ENCODE measurements around the gene CDK14. TPM values are rescaled to one million over a fixed set of nuclear protein-coding genes. Genes with fewer than 3 reads are reported as not detected.

The CDK14 gene
- 117 and 131 TPM in 2 replicates for total RNA-seq
- long read RNA-seq, full-length matches to known transcripts = 26 of 88 reads
- long read RNA-seq, partial matches to known transcripts = 22 of 88 reads
- long read RNA-seq, other reads (novel, unspliced or antisense) = 40 of 88 reads

DNA sequence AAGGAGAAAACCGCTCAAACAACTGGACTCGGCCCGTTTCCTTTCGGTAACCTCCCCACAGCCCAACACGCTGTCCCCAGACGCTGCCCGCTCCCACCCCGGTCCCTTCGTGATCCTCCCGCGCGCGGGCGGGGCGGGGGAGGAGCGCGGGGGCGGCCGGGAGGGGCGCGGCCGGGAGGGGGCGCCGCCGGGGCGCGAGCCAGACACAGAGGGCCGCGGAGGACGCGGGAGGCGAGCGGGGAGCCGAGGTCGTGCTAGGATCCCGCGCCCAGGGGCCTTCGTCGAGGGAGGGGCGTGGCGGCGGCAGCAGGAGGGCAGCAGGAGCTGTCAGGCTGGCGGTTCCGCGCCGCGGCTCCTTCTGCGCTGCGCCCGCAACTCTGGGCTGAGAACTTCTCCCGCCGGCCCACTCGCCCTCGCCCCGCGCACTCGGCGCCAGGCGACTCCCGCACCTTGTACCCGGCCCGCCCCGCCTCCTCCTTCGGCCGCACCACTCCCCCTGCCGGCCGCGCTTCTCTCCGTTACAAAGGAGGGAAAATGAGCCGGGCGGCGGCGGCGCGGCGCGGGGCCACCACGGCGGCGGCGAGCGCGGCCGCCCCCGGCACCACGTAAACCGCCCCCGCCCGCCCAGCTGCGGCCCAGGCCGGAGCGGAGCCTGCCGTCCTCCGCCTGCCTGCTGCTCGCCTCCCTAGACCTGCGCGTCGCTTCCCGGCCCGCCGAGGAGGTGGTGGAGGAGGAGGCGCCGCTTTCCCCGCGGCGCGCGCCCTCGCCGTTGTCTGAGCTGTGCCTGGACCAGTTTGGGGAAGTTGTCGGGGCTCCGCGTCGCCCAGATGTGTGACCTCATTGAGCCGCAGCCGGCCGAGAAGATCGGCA, at the start of gene CDK14:
Gene CDK14 (plus strand): TSS at position 521 of the 870 bp plus-strand sequence. CDS start 307 bp downstream, at position 828.
- TF ChIP-seq, protein P1, sequence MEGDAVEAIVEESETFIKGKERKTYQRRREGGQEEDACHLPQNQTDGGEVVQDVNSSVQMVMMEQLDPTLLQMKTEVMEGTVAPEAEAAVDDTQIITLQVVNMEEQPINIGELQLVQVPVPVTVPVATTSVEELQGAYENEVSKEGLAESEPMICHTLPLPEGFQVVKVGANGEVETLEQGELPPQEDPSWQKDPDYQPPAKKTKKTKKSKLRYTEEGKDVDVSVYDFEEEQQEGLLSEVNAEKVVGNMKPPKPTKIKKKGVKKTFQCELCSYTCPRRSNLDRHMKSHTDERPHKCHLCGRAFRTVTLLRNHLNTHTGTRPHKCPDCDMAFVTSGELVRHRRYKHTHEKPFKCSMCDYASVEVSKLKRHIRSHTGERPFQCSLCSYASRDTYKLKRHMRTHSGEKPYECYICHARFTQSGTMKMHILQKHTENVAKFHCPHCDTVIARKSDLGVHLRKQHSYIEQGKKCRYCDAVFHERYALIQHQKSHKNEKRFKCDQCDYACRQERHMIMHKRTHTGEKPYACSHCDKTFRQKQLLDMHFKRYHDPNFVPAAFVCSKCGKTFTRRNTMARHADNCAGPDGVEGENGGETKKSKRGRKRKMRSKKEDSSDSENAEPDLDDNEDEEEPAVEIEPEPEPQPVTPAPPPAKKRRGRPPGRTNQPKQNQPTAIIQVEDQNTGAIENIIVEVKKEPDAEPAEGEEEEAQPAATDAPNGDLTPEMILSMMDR (IDR thresholded peaks at IDR 0.05) = peak; percentile 55
- Mint-ChIP-seq H3K36me3 (ENCODE audit: unreplicated experiment) (no peaks in the 10 kb centered on the region), H3K9me3 (ENCODE audit: unreplicated experiment) (no peaks in the 10 kb centered on the region), H3K4me3 (ENCODE audit: unreplicated experiment) (peak within 1 kb of the TSS; percentile 96), H3K27me3 (ENCODE audit: unreplicated experiment) (no peaks in the 10 kb centered on the region), H3K27ac (ENCODE audit: unreplicated experiment) (peak within 1 kb of the TSS; percentile 92), H3K4me1 (ENCODE audit: unreplicated experiment) (peaks cover 63% of the 10 kb centered on the region)
- DNase-seq (ENCODE audit: extremely low spot score, unreplicated experiment) = peak; percentile 91

DNA sequence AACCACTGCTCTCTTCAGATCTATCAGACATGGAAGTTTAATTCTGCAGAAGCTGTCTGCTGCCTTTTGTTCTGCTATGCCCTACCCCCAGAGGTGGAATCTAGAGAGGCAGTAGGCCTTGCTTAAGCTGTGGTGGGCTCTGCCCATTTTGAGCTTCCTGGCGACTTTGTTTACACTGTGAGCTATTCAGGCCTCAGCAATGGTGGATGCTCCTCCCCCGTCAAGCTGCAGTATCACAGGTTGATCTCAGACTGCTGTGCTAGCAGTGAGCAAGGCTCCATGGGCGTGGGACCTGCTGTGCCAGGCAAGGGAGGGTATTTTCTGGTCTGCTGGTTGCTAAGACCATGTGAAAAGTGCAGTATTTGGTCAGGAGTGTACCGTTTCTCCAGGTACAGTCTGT, 45.1 kb upstream of the CDK14 start:
- Mint-ChIP-seq H3K27ac (ENCODE audit: unreplicated experiment) (no peak overlapping the region), H3K4me3 (ENCODE audit: unreplicated experiment) (no peak overlapping the region), H3K4me1 (ENCODE audit: unreplicated experiment) (no peaks in the 10 kb centered on the region), H3K9me3 (ENCODE audit: unreplicated experiment) (peaks cover 15% of the 10 kb centered on the region), H3K36me3 (ENCODE audit: unreplicated experiment) (peaks cover 3% of the 10 kb centered on the region), H3K27me3 (ENCODE audit: unreplicated experiment) (peaks cover 9% of the 10 kb centered on the region)
- TF ChIP-seq, protein P1 (IDR thresholded peaks at IDR 0.05) = no peak
- no peak for DNase-seq (ENCODE audit: extremely low spot score, unreplicated experiment)

DNA sequence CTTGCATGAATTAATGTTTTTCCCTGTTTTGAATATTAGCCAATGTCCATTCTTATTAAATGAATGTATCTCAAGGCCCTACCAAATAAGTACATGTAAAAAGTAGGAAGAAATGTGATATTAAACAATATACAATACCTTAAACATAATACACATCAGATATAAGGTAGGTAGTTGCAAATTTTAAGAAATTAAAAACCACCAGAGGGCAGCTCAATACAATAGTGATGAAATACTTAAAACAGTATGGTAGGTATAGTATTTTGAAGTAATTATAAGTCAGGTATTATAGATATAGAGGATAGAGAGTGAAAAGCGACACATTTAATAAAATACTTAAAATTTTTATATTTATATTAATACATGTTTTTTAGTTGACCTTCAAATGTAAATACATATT, 43.6 kb upstream of the CDK14 start:
- TF ChIP-seq, protein P1 (IDR thresholded peaks at IDR 0.05) = peak; percentile 55
- Mint-ChIP-seq H3K27me3 (ENCODE audit: unreplicated experiment) (peaks cover 8% of the 10 kb centered on the region), H3K36me3 (ENCODE audit: unreplicated experiment) (peaks cover 5% of the 10 kb centered on the region), H3K9me3 (ENCODE audit: unreplicated experiment) (peaks cover 14% of the 10 kb centered on the region), H3K27ac (ENCODE audit: unreplicated experiment) (no peak overlapping the region), H3K4me1 (ENCODE audit: unreplicated experiment) (no peaks in the 10 kb centered on the region), H3K4me3 (ENCODE audit: unreplicated experiment) (no peak overlapping the region)
- no peak for DNase-seq (ENCODE audit: extremely low spot score, unreplicated experiment)

DNA sequence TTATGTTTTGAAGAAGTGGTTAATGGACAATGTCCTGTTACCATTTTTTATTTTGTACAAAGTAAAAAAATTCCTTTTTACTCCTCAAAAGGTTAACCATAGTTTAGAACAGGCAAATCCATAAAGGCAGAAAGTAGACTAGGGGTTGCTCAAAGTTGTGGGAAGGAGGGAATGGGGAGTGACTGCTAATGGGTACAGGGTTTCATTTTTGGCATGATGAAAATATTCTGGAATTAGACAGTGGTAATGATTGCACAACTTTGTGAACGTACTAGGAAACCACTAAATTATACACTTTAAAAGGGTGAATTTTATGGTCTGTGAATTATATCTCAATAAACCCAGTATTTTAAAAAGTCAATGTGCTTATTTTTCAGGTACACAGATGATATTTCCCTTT, 35.4 kb upstream of the CDK14 start:
- H3K36me3 Mint-ChIP-seq (ENCODE audit: unreplicated experiment) = peaks cover 2% of the 10 kb centered on the region
- no peak overlapping the region for H3K4me3 Mint-ChIP-seq (ENCODE audit: unreplicated experiment)
- H3K27me3 Mint-ChIP-seq (ENCODE audit: unreplicated experiment) = peaks cover 4% of the 10 kb centered on the region
- H3K4me1 Mint-ChIP-seq (ENCODE audit: unreplicated experiment) = no peaks in the 10 kb centered on the region
- peaks cover 2% of the 10 kb centered on the region for H3K9me3 Mint-ChIP-seq (ENCODE audit: unreplicated experiment)
- DNase-seq (ENCODE audit: extremely low spot score, unreplicated experiment) = no peak
- no peak overlapping the region for H3K27ac Mint-ChIP-seq (ENCODE audit: unreplicated experiment)
- TF ChIP-seq, protein P1 (IDR thresholded peaks at IDR 0.05) = no peak

DNA sequence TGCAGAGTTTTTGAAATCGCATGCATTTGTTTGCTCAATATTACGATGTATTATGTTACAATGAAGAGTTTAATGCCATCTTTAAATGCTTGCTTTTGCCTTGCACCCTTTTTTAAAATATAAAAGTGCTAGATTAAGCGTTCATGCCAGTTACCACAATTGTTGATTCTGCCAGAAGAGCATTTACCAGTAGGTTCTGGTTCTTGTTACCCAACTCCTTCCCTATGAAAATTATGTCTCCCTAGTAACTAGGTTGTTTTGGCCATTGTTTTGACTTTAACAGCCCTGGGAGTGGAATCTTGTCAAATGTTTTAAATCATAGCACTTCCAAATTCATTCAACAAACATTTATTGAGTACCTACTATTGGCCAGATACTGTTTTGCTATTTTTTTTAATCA, 32.8 kb upstream of the CDK14 start:
- Mint-ChIP-seq H3K27ac (ENCODE audit: unreplicated experiment) (no peak overlapping the region), H3K9me3 (ENCODE audit: unreplicated experiment) (no peaks in the 10 kb centered on the region), H3K36me3 (ENCODE audit: unreplicated experiment) (no peaks in the 10 kb centered on the region), H3K4me3 (ENCODE audit: unreplicated experiment) (no peak overlapping the region), H3K27me3 (ENCODE audit: unreplicated experiment) (peaks cover 3% of the 10 kb centered on the region), H3K4me1 (ENCODE audit: unreplicated experiment) (no peaks in the 10 kb centered on the region)
- no peak for DNase-seq (ENCODE audit: extremely low spot score, unreplicated experiment)
- TF ChIP-seq, protein P1 (IDR thresholded peaks at IDR 0.05) = no peak

All from osteocyte (in vitro differentiated cells).